Neural cell (in vitro differentiated cells): ENCODE measurements around the gene RMDN3. TPM values are rescaled to one million over a fixed set of nuclear protein-coding genes. Genes with fewer than 3 reads are reported as not detected.

Source experiments
- H2AFZ ChIP-seq: fragments of 200-600, 300-800 bp; sonication (generic), shearing (Covaris generic); 2 replicates; pipeline ENCODE4 v1.6.0; 2014; ENCODE audit warnings: low read depth, mild to moderate bottlenecking, antibody characterized with exemption, low read length, moderate library complexity
- H3F3A ChIP-seq: fragments of 200-600 bp; shearing (Covaris generic); 2 replicates; pipeline ENCODE4 v1.6.1; 2016; ENCODE audit warnings: mild to moderate bottlenecking, moderate library complexity, mixed read lengths, antibody characterized with exemption, low read length; ENCODE audit not compliant: insufficient read depth, poor library complexity, severe bottlenecking
- H3K27ac ChIP-seq: fragments of 200-600, 300-800 bp; sonication (generic), shearing (Covaris generic); 2 replicates; pipeline ENCODE4 v1.5.1; 2014; ENCODE audit warnings: mild to moderate bottlenecking, low read length, moderate library complexity
- H3K27me3 ChIP-seq: fragments of 300-800, 200-600 bp; sonication (generic), shearing (Covaris generic); 2 replicates; pipeline ENCODE4 v1.6.0; 2014; ENCODE audit warnings: mild to moderate bottlenecking, low read depth, low read length, moderate library complexity; ENCODE audit not compliant: insufficient read depth
- H3K36me3 ChIP-seq: fragments of 300-800, 200-600 bp; sonication (generic), shearing (Covaris generic); 2 replicates; pipeline ENCODE4 v1.5.1; 2014; ENCODE audit warnings: mild to moderate bottlenecking, antibody characterized with exemption, low read length, moderate library complexity; ENCODE audit not compliant: insufficient read depth
- H3K4me2 ChIP-seq: fragments of 300-800, 200-600 bp; sonication (generic), shearing (Covaris generic); 2 replicates; pipeline ENCODE4 v1.6.0; 2014; ENCODE audit warnings: mild to moderate bottlenecking, low read length
- H3K4me3 ChIP-seq: fragments of 300-800, 200-600 bp; sonication (generic), shearing (Covaris generic); 2 replicates; pipeline ENCODE4 v1.5.1; 2014; ENCODE audit warnings: mild to moderate bottlenecking, low read length, moderate library complexity
- H3K79me2 ChIP-seq: fragments of 200-600 bp; shearing (Covaris generic); replicated peaks from 2 replicates; pipeline ENCODE4 v1.6.0; 2014; ENCODE audit warnings: mild to moderate bottlenecking, low read length, moderate library complexity; ENCODE audit not compliant: insufficient read depth
- H3K9ac ChIP-seq: fragments of 300-800, 200-600 bp; sonication (generic), shearing (Covaris generic); 2 replicates; pipeline ENCODE4 v1.6.1; 2016; ENCODE audit warnings: mild to moderate bottlenecking, low read length, mixed read lengths
- H3K9me2 ChIP-seq: fragments of 200-600 bp; shearing (Covaris generic); 2 replicates; pipeline ENCODE4 v1.6.1; 2016; ENCODE audit warnings: mild to moderate bottlenecking, low read length, mixed read lengths; ENCODE audit not compliant: insufficient read depth
- H3K9me3 ChIP-seq: fragments of 200-600, 300-800 bp; sonication (generic), shearing (Covaris generic); 2 replicates; pipeline ENCODE4 v1.6.1; 2016; ENCODE audit warnings: mild to moderate bottlenecking, mixed run types, low read length, moderate library complexity, mixed read lengths
- H4K20me1 ChIP-seq: fragments of 200-600 bp; shearing (Covaris generic); 2 replicates; pipeline ENCODE4 v1.6.1; 2016; ENCODE audit warnings: mild to moderate bottlenecking, mixed run types; ENCODE audit not compliant: insufficient read depth
- EP300 ChIP-seq: fragments of 450-650 bp; conservative IDR thresholded peaks from 2 replicates; pipeline ENCODE4 v1.6.1; 2014; ENCODE audit warnings: antibody characterized with exemption, mild to moderate bottlenecking, moderate library complexity; ENCODE audit not compliant: poor library complexity, severe bottlenecking
- EZH2 ChIP-seq: fragments of 200-600, 300-800 bp; shearing (Covaris generic), sonication (generic); IDR thresholded peaks from 2 replicates; pipeline ENCODE4 v1.6.1; 2014; ENCODE audit warnings: antibody characterized with exemption, low read length, borderline replicate concordance, mild to moderate bottlenecking; ENCODE audit not compliant: insufficient read depth, poor library complexity, severe bottlenecking
- MXI1 ChIP-seq: fragments of 450-650 bp; conservative IDR thresholded peaks from 2 replicates; pipeline ENCODE4 v1.6.1; 2014; ENCODE audit warnings: antibody characterized with exemption, mild to moderate bottlenecking; ENCODE audit not compliant: poor library complexity, severe bottlenecking
- POLR2AphosphoS5 ChIP-seq: IDR thresholded peaks from 2 replicates; pipeline ENCODE4 v1.6.1; 2012
- RAD21 ChIP-seq: fragments of 450-650 bp; conservative IDR thresholded peaks from 2 replicates; pipeline ENCODE4 v1.6.1; 2014; ENCODE audit warnings: antibody characterized with exemption, mild to moderate bottlenecking, moderate library complexity
- SMC3 ChIP-seq: fragments of 450-650 bp; conservative IDR thresholded peaks from 2 replicates; pipeline ENCODE4 v1.6.1; 2014; ENCODE audit warnings: antibody characterized with exemption, mild to moderate bottlenecking, moderate library complexity; ENCODE audit not compliant: poor library complexity
- TAF1 ChIP-seq: IDR thresholded peaks from 2 replicates; pipeline ENCODE4 v1.6.1; 2012; ENCODE audit warnings: low read depth
- polyA plus RNA-seq: library from polyadenylated mRNA; depleted of rRNA; stranded (reverse); fragments of >200 nt; gene quantifications from 2 replicates; pipeline ENCODE4 v1.2.3, GENCODE V29; 2014
- TF ChIP-seq, protein P1 (sequence below): fragments of 450-650 bp; IDR thresholded peaks from 2 replicates; pipeline ENCODE4 v1.5.1; 2014; ENCODE audit warnings: antibody characterized with exemption, mild to moderate bottlenecking, moderate library complexity; ENCODE audit not compliant: poor library complexity, severe bottlenecking
- TF ChIP-seq, protein P2 (sequence below): IDR thresholded peaks from 2 replicates; pipeline ENCODE4 v1.6.1; 2012; ENCODE audit warnings: borderline replicate concordance

RMDN3 gene
- polyA plus RNA-seq, 1 donor from 2014 or later = 24.7 TPM

DNA sequence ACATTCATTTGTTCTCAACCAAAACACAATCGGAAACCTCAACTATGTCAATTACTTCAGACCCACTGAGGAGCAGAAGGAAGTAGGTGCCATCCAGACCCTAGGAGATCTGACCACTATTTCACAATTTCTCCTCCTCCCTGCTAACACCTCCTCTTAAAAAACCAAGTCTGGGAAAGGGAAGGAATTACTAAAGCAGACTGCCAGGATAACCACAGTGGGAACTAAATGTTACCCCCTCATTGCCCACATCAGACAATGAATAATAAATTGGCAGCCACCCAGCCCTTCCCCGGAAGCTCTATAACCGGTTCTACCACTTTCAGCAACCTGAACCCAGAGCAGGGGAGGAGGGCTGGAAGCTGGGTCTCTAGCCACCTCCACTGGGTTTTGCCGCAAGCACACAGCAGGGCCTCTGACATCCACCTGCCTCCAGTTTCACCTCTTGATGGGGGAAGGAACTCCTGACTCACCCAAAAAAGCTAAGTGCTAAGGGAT is 32.3 kb upstream of the RMDN3 start:
- H4K20me1 ChIP-seq = no peaks in the 10 kb centered on the region
- H3K27ac ChIP-seq = no peak overlapping the region
- H3K4me2 ChIP-seq = no peak overlapping the region

DNA sequence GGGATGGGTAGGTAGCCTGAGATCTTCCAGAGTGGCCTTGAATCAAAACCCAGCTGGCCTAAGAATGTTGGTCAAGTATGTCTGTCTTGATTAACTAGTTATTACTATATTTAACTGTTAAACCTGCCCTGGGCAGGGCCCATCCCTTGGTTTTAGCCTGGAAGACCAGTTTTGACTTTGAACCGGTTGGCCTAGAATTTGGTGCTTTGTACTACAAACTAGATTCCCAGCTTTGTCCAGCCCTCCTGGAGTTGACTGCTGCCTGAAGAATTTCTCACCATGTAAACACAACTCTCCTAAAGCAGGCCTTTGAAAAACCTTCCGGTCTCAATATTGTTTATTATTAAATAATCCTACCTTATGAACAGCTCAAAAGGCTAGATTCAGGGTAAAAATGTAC is 30.8 kb upstream of the RMDN3 start:
- Histone ChIP-seq H3K4me3 (no peak overlapping the region), H3K4me2 (no peak overlapping the region), H2AFZ (no peak overlapping the region), H3K27ac (no peak overlapping the region), H3K9me3 (no peaks in the 10 kb centered on the region), H3K27me3 (no peaks in the 10 kb centered on the region), H3K36me3 (no peaks in the 10 kb centered on the region), H4K20me1 (no peaks in the 10 kb centered on the region), H3F3A (no peaks in the 10 kb centered on the region), H3K79me2 (no peaks in the 10 kb centered on the region), H3K9me2 (no peaks in the 10 kb centered on the region), H3K9ac (no peak overlapping the region)
- TF ChIP-seq MXI1 = no peak
- TF ChIP-seq, protein P1, sequence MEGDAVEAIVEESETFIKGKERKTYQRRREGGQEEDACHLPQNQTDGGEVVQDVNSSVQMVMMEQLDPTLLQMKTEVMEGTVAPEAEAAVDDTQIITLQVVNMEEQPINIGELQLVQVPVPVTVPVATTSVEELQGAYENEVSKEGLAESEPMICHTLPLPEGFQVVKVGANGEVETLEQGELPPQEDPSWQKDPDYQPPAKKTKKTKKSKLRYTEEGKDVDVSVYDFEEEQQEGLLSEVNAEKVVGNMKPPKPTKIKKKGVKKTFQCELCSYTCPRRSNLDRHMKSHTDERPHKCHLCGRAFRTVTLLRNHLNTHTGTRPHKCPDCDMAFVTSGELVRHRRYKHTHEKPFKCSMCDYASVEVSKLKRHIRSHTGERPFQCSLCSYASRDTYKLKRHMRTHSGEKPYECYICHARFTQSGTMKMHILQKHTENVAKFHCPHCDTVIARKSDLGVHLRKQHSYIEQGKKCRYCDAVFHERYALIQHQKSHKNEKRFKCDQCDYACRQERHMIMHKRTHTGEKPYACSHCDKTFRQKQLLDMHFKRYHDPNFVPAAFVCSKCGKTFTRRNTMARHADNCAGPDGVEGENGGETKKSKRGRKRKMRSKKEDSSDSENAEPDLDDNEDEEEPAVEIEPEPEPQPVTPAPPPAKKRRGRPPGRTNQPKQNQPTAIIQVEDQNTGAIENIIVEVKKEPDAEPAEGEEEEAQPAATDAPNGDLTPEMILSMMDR = no peak
- TF ChIP-seq TAF1 = no peak
- TF ChIP-seq EP300 = no peak
- TF ChIP-seq SMC3 = no peak
- no peak for TF ChIP-seq EZH2
- TF ChIP-seq RAD21 = no peak
- TF ChIP-seq, protein P2, sequence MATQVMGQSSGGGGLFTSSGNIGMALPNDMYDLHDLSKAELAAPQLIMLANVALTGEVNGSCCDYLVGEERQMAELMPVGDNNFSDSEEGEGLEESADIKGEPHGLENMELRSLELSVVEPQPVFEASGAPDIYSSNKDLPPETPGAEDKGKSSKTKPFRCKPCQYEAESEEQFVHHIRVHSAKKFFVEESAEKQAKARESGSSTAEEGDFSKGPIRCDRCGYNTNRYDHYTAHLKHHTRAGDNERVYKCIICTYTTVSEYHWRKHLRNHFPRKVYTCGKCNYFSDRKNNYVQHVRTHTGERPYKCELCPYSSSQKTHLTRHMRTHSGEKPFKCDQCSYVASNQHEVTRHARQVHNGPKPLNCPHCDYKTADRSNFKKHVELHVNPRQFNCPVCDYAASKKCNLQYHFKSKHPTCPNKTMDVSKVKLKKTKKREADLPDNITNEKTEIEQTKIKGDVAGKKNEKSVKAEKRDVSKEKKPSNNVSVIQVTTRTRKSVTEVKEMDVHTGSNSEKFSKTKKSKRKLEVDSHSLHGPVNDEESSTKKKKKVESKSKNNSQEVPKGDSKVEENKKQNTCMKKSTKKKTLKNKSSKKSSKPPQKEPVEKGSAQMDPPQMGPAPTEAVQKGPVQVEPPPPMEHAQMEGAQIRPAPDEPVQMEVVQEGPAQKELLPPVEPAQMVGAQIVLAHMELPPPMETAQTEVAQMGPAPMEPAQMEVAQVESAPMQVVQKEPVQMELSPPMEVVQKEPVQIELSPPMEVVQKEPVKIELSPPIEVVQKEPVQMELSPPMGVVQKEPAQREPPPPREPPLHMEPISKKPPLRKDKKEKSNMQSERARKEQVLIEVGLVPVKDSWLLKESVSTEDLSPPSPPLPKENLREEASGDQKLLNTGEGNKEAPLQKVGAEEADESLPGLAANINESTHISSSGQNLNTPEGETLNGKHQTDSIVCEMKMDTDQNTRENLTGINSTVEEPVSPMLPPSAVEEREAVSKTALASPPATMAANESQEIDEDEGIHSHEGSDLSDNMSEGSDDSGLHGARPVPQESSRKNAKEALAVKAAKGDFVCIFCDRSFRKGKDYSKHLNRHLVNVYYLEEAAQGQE = no peak
- no peak for TF ChIP-seq POLR2AphosphoS5

More for the DNA sequence above, 32.3 kb upstream of the RMDN3 start:
- Histone ChIP-seq H3K36me3 (no peaks in the 10 kb centered on the region), H3K9ac (no peak overlapping the region), H3K9me2 (no peaks in the 10 kb centered on the region), H3K79me2 (no peaks in the 10 kb centered on the region), H3K4me3 (no peak overlapping the region), H2AFZ (no peak overlapping the region), H3K27me3 (no peaks in the 10 kb centered on the region), H3K9me3 (no peaks in the 10 kb centered on the region), H3F3A (no peaks in the 10 kb centered on the region)
- TF ChIP-seq TAF1 (no peak), EZH2 (no peak), EP300 (no peak), POLR2AphosphoS5 (no peak), RAD21 (no peak), SMC3 (no peak), MXI1 (no peak)
- TF ChIP-seq, protein P1 = no peak
- TF ChIP-seq, protein P2 = no peak
